ENCODE measurements around the gene KIF6.
"Not testable (repeated sequence)": the region's sequence is repeated elsewhere in the genome, so short reads cannot be mapped to it uniquely, and the experiment has no call there.

KIF6 gene, protein sequence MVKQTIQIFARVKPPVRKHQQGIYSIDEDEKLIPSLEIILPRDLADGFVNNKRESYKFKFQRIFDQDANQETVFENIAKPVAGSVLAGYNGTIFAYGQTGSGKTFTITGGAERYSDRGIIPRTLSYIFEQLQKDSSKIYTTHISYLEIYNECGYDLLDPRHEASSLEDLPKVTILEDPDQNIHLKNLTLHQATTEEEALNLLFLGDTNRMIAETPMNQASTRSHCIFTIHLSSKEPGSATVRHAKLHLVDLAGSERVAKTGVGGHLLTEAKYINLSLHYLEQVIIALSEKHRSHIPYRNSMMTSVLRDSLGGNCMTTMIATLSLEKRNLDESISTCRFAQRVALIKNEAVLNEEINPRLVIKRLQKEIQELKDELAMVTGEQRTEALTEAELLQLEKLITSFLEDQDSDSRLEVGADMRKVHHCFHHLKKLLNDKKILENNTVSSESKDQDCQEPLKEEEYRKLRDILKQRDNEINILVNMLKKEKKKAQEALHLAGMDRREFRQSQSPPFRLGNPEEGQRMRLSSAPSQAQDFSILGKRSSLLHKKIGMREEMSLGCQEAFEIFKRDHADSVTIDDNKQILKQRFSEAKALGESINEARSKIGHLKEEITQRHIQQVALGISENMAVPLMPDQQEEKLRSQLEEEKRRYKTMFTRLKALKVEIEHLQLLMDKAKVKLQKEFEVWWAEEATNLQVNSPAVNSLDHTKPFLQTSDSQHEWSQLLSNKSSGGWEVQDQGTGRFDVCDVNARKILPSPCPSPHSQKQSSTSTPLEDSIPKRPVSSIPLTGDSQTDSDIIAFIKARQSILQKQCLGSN

DNA sequence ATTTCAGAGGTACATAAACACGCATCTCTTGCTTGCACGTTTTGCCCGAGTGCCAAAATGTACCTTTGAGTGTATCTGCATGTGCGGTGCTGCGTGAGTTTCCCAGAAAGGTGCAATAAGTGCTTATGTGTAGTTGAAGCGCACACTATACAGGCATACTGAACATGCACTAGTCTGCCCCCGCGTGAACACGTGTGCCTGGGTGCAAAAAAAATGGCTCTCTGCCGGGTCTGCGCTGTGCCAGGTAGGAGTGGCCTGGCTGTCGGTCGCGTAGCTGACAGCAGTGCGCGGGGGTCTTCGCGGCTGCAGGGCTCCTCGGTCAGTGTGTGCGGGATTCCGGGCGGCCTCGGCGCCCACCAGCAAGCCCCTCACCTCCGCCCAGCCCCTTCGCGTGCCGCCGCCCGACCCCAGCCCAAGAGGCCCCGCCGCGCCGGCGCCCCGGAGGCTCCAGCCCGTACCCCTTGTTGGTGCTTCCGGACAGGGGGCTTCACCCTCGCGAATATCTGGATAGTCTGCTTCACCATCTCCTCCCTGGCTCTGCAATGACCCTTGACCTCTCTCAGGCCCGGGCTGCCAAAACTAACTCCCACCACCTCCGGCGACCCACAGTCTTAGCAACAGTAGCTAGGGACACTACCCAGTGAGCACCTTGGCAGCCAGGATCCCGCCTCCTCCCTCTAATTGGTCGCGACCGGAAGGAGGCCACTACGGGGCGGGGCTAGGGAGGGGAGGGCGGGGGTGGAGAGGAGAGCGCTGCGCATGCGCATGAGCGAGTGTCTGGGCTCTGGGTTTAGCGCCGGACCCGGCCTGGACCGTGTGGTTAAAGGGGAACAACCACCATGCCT is at the start of gene KIF6:
Gene KIF6, minus strand, starts transcription at position 622 of the 845 bp plus-strand sequence. Its CDS starts 98 bp downstream, at position 524.
- DNase-seq: peak; percentile 84

DNA sequence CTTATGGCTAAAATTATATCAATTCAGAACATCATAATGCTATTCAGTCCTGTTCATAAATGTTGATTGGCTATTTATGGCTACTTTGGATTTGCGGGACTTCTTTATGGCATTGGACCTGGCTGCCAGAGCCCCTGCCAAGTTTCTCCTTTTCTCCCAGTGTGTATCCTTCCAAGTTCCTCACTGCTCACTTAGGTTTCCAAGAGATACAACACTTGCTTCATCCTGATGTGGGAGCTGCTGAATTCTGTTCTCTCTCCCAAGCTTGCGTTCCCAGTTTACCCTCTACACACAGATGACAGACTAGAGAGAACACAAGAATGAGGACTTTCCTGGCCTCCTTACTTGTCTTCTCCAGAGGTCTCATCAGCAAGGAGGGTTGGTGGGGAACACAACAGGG is 48.6 kb upstream of the KIF6 start:
- no peak for DNase-seq

DNA sequence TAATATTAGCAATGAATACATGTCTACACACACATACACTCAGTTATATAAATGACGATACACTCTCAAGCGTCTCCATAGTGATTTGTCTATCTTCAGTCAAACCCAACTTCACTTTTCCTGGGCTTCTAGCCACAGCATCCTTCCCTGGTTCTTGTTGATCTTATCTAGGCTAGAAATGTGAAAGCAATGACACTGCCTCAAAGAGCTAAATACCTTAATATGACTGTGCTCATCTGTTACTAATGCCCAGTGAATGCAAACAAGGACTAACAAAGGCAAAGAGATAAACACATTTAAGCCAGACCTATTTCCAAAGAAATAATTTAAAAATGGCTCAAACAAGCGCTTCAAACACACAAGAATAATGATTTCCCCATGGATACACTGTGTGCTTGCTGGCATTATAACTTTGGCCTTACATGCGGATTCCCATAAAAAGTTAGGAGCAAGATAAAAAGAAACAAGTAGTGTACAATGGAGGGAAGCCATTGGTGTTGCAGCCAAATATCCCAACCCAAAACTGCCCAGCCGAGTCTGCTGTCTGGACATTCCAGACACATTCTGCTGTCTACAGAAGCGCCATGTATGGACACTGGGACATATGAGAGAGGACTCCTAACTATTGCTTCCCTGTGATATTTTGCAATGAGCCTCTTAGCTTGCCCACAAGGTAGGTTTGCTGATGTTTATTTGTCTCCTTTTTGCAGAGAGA is 47.5 kb upstream of the KIF6 start:
- no peak for DNase-seq

DNA sequence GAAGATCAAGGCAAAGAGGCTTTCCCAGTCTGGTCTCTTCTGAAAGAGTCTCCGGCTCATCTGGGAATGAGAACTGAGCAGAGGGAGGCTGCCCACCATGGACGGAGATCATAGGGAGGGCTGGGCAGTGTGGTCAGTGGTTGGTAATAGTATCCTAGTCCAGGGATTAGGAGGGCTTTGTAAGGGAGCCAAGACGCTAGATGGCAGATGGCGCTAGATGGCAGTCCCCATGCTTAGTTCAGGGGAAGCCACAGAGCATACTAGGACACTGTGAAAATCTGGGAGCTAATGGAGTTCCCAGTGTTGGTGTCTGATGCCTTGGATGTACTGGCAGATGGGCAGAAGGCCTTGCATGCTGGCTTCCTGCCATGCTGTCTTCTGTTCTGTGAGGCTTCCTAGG is 45.2 kb upstream of the KIF6 start:
- no peak for DNase-seq

DNA sequence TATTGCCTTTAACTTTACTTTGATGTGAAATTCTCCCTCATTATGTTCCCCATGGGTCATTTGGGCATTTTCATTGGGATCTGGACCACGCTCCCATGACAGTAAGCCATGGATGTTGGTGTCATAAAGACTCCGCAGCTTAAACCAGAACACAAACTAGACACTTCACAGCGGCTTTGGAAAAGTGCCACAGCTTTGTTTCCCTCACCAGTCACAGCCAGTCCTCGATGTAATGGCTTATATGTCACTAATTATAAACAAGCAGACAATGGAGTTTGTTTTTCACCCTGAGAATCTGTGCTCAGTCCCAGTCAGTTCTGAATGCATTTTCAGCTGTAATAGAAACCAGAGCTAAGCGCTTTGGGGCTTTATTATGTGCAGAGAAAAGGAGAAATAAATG is 43.8 kb upstream of the KIF6 start:
- DNase-seq: no peak

DNA sequence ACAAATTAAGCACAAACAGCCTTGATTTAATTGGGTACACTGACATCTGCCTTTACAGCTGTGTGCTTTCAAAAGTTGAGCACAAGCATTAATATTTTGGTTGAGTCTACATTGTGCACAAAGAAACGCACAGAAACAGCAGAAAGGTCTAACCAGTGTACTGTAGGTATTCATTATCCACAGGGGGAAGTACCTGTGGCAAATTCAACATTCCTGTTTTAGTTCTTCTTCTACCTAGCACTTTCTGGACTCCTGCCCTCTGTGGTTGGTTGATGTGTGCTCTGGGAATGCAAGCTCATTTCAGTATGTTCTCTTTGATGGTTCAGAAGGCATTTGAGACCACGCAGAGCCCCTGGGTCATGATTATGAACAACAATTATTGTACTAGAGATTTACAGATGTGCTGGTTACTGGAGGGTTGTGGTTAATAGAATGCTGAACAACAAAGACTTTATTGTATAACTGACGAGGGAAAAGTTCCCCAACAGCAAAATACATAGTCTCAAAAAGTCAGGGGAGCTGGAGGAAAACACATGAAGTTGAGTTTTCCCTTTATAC is 40.4 kb upstream of the KIF6 start:
- DNase-seq: no peak

DNA sequence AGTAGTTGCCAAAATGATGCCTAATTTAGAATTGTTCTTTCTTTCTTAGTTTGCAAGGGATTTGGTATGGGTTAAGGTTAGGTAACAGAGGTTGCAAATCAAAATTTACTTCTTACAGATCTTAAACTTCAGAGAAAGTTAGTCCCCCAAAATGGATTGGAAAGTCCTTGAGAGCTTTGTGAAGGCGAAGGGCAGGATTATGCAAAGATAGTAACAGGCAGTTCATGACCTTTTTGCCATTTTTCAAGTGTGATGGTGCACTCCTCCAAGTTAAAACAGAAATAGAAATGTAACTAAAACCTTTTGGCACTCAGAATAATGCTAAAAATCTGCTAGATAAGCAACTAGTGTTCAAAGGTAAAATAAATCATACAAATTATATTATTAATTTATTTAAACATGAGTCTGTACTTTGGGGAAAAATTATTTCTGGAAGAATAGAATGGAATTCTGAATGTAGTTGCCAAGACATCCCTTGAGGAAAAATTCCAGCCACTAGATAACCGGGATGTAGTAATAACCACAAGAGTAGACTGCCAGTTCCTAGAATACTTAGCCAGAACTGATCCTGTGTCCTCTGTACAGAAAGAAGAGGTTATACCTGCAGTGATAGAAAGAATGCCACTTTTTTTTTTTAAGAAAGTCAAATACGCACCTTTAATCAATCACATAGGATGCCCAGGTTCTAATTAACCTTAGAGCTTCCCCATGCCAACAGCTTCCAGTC is 35.2 kb upstream of the KIF6 start:
- no peak for DNase-seq

DNA sequence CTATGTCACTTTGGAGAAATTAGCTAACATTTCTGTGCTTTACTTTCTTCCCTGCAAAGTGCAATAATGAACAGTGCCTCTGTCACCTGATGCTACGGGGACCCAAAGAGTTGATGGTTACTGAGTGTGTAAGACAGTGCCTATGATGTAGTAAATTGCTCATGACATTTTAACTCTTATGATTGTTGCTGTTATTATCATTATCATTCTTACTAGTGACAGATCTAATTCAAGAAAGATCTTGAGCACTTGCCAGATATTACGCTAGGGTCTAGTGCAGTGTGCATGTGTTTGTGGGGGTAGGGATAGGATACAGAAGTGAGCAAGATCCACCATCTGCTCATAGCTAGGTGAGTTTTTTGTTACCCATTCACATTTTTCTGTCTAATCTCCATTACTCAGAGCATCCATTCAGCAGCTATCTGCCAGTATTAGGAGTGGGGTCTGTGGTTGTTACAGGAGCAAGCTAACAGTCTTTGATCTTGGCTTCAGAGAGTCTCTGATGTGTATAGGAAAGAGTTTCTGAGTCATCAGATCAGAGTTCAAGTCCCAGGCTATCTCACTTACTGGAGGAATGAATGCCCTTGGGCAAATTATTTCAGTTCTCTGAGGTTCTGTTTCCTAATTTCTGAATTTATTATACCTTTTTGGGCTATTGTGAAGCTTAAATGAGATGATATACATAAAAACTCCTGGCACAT is 33.8 kb upstream of the KIF6 start:
- DNase-seq: no peak

DNA sequence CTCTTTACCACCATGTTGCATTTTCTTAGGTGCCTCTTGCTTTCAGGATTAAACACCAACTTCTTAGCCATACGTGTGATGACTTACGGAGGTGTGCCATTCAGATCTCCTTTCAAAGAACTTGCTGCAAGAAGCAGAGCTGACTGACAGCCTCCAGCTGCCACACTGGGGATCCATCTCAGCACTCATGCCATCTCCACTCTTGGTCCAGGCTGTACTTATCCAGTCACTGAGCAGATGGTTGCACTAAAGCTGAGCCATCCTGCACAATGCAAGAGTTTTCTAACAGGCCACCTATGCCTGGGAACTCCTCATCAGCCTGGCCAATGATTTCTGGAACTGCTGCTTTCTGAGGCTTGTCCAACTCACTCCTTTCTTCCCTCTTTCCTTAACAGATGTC is 31.4 kb upstream of the KIF6 start:
- DNase-seq: no peak

DNA sequence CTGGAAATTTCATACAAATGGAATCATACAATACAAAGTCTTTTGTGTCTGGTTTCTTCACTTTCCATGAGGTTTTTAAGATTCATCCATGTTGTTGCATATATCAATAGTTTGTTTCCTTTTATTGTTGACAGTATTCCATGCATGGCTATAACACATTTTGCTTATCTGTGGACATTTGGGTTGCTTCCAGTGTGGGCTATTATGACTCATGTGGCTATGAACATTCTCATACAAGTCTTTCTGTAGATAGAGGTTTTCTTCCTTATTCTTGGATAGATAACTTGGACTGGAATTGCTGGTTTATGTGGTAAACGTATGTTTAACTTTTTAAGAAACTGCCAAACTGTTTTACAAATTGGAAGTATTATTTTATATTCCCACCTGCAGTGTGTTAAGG is 30.0 kb upstream of the KIF6 start:
- DNase-seq: no peak

DNA sequence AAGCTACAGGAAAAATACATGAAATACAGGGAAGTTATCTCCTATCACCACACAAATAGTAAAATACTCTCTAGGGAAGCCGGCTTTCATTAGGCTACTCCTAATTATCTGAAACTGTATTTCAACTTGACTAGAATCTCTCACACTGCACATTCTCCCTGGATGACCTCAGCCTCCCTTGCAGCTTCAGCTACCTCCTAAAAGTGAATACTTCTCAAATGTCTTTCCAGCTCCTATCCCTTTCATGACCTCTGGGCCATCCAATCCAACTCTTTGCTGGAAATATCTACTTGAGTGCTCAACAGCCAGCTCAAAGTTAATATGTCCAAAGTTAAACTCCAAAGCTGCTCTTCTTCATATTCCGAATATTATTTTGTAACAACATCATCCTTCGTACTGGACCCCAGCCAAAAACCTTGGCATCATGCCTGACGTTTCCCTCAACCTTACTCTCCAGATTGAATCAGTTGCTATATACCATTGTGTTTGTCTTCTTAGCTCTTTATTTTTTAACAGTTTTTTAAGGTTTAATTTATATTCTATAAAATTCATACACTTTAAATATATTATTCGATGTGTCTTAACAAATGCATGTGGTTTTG is 29.4 kb upstream of the KIF6 start:
- no peak for DNase-seq

DNA sequence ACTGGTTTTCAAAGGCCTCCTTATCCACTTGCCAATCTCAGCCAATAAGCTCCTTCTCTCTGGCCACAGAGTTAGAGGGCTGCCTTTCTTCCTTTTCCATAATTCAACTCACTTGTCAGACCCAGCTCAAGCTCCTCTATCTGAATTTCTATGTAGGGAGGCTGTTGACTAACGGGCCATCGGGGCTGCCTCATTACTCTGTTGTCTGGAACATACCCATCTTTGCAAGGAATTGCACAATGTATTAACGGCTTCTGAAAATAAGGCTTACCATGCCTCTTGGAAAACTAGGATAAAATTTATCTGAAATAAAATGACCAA is 28.5 kb upstream of the KIF6 start:
- no peak for DNase-seq

DNA sequence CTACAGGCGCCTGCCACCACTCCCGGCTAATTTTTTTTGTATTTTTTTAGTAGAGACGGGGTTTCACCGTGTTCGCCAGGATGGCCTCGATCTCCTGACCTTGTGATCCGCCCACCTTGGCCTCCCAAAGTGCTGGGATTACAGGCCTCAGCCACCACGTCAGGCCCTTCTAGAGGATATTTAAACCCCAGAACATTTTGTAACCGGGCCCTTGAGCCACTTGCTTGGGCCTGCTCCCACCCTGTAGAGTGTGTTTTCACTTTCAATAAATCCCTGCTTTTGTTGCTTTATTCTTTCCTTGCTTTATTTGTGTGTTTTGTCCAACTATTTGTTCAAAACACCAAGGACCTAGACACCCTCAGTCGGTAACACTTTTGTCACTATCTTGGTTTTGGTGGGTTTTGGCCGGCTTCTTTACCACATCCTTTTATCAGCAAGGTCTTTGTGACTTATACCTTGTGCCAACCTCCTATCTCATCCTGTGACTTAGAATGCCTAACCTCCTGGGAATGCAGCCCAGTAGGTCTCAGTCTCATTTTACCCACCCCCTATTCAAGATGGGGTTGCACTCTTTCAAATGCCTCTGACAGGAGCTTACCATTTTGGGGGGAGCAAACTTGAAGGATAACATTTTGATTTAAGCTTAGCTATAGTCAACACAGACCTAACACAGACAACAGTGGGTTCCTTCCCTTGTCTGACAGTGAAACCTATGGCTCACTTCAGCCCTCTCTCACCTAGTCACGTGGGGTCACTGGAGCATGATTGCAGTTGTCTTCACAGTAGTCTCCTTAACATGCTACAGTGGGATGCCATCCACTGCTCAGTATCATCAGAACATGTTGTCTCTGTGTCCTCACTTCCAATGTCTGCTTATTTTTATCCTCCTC is 27.9 kb upstream of the KIF6 start:
- DNase-seq: no peak

DNA sequence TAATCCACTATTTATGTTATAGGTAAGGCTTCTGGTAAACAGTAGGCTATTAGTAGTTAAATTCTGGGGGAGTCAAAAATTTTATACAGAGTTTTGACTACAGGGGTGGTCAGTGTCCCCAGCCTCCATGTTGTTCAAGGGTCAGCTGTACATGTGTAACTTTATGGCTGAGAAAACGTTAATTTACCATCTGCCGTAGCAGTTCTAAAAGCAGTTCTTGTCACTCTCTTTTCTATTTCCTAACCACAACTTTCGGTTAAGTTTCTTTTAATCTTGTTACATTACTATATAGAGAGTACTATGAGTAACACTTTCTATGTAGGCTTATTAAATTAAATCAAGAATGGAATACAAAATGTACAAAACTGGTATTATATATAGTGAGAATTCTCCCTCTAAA is 21.6 kb upstream of the KIF6 start:
- DNase-seq: no peak

DNA sequence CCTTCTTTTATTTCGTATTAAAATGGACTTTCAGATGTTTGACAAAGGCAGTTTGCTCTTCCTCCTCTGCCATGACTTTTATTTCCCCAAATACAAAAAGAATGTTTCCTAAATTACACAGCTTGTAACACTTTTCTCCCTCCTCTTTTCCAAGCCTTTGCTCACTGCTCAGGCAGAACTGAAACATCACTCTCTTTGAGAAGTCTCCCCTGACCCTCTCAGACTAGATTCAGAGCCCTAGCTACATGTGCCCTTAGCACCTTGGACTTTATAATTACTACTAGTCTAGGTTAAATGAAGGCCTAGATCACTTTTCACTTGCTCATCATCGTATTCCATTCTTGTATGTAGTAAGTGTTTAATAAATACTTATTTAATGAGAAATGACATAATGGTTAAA is 8.5 kb upstream of the KIF6 start:
- DNase-seq: no peak

DNA sequence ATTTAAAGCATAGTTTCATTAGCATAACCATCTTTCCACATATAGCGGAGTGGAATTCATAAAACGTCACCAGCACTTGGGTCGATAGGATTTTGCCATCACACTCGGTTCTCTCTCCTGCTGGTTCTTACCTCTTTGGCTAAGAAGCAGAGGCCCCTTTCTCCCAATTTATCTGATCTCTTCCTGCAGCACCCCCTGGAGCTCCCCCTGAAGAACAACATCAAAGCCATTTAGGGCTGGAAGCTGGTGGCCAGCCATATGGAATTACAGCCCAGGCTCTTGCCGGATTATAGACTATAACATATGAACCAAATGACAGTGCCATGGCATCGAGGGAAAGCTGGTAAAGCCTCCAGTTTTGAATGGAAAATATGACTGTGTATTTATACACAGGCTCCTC is 6.4 kb upstream of the KIF6 start:
- DNase-seq: no peak

DNA sequence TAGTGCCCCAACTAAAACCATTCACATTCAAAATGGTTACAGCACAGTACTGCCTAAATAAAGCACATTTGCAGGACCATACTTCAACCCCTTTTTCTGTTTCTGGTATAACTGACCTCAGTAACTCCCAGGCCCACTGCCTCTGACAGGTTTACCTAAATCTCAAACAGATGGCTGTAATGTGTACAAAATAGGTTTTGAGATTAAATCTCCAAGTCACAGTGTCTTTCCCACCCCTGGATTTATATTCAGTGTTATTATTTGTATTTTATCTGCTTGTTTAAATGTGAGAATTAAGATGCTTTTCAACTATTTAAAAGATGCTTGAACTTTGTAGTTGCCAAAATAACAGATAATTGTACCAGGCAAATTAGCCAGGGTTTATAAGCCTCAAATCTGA is 4.7 kb upstream of the KIF6 start:
- DNase-seq: no peak

DNA sequence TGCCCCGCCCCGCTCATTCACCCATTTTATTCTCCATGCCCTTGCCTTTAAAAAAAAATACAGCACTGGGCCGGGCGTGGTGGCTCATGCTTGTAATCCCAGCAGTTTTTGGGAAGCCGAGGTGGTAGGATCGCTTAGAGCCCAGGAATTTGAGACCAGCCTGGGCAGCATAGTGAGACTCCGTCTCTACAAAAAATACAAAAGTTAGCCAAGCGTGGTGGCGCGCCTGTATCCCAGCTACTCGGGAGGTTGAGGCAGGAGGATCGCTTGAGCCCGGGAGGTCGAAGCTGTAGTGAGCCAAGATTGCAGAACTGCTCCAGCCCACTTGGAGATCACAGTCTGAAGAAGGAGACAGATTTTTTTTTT is 407 bp upstream of the KIF6 start:
- DNase-seq: no peak

DNA sequence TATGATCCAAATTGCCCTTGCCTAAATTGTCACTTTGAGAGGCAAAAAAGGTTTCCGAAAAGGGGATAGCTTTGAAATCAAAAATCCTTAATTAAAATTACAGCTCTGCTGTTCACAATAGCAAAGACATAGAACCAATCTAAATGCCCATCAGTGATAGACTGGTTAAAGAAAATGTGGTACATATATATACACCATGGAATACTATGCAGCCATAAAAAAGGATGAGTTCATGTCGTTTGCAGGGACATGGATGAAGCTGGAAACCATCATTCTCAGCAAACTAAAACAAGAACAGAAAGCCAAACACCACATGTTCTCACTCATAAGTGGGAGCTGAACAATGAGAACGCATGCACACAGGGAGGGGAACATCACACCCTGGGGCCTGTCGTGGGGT is 1.9 kb downstream of the KIF6 start:
- DNase-seq: not testable (repeated sequence)

DNA sequence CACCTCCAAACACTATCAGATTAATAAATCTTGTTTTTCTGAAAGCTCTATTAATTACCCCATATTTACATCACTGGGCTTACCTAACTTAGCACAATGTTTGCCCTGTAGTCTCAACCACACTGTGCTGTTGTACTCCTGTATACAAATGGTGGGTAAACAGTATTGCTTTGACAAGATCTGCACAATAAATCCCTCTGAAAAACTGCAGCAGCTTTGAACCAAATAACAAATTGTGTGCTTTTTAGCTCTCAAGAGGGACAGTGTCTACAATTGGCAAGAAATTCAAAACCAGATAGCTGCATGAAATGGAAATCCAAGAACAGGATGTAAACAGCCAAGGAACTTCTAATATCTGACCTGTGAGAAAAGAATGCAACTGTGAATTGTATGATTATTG is 10.4 kb downstream of the KIF6 start:
- DNase-seq: no peak
